Upper lobe of left lung (tissue), 6 donors: ENCODE results near the gene CAMK2B. TPM values are rescaled to one million over a fixed set of nuclear protein-coding genes. Genes with fewer than 3 reads are reported as not detected.
A peak's percentile ranks its signal among the peaks of the same experiment; 100 is the strongest.

Experiments used
- ATAC-seq, 2 donors: fragments of 200-7000 bp; cut with Tn5 transposase; one replicate each; pipeline ENCODE4 v1.9.1; 2022; ENCODE audit warnings: mild to moderate bottlenecking in 2 of 2, moderate library complexity in 2 of 2; ENCODE audit not compliant: low FRiP score in 2 of 2
- DNase-seq, 2 donors: peaks; one replicate each; pipeline ENCODE4 v3.0.0-alpha.2; 2019 to 2020
- H3K27ac ChIP-seq, 4 donors: fragments of 200-600 bp; sonication (generic); one replicate each; pipeline ENCODE4 v1.5.1; 2016 to 2019
- H3K27me3 ChIP-seq, 4 donors: fragments of 200-600 bp; sonication (generic); one replicate each; pipeline ENCODE4 v1.5.1; 2017 to 2019
- H3K36me3 ChIP-seq, 4 donors: fragments of 200-600 bp; sonication (generic); one replicate each; pipeline ENCODE4 v1.5.1; 2016 to 2019
- H3K4me1 ChIP-seq, 4 donors: fragments of 200-600 bp; sonication (generic); one replicate each; pipeline ENCODE4 v1.5.1; 2018 to 2019
- H3K4me3 ChIP-seq, 4 donors: fragments of 200-600 bp; sonication (generic); one replicate each; pipeline ENCODE4 v1.5.1; 2017 to 2019; ENCODE audit warnings: mild to moderate bottlenecking in 2 of 4, moderate library complexity in 1 of 4
- H3K9me3 ChIP-seq, 4 donors: fragments of 200-600 bp; sonication (generic); one replicate each; pipeline ENCODE4 v1.5.1; 2018 to 2019
- EP300 ChIP-seq, 4 donors: sonication (generic); formaldehyde crosslinking; IDR thresholded peaks; one replicate each; pipeline ENCODE4 v1.5.1; 2017; ENCODE audit warnings: antibody characterized with exemption in 4 of 4, control low read depth in 2 of 4
- POLR2A ChIP-seq, 4 donors: fragments of 450-650 bp; IDR thresholded peaks; one replicate each; pipeline ENCODE4 v1.5.1; 2016 to 2017; ENCODE audit warnings: antibody characterized with exemption in 4 of 4, mild to moderate bottlenecking in 2 of 4
- POLR2AphosphoS5 ChIP-seq, 2 donors: sonication (generic); formaldehyde crosslinking; IDR thresholded peaks; one replicate each; pipeline ENCODE4 v1.5.1; 2017; ENCODE audit warnings: antibody characterized with exemption in 2 of 2
- WGBS, 2 donors: methylation state at CpG; one replicate each; pipeline ENCODE4 v1.1.5; 2017 to 2018; 5-methylcytosine and 5-hydroxymethylcytosine counted together
- total RNA-seq, 6 donors: library from RNA; depleted of rRNA in 4 of 6; stranded (reverse); fragments of >200 nt in 4 of 6; gene quantifications; one replicate each; pipeline versions ENCODE4 v1.1.0 to v1.2.1, GENCODE V29; 2016 to 2021
- TF ChIP-seq, protein P1 (sequence below), 6 experiments: fragments of 450-650 bp in 4 of 6; fragments of 200-600 bp in 2 of 6; sonication (generic) in 2 of 6; IDR thresholded peaks; one replicate each; pipeline ENCODE4 v1.5.1; 2016 to 2019; ENCODE audit warnings: antibody characterized with exemption in 6 of 6
- donor health status: DM: no; HTN: no; CAD: no; lungs with moderate emphysema.
- donor health status: DM: no; HTN: yes; CAD: no; lungs with severe emphysema.

Gene CAMK2B
- total RNA-seq, 6 donors from 2014 or later: 0.09 to 1.8 (median 0.27) TPM; not detected in 3

DNA sequence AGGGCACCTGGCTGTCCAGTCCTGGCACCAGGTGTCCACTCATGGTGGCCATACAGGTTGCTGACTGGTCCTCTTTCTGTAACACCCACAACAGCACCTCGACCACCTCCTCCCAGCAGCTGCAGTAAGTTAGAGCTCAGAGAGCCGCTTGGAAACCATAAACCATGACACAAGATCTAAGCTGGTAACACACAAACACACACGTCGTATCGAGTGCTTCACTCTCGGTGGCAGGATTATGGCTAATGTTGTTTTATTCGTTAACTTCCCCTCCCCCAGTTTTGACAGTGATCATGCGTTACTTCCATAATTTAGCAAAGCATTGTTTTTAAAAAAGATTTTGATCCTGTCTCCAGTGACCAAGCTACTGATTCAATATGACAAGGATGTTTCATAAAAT is 59.7 kb downstream of the CAMK2B start:
- no peak overlapping the region for H3K27ac ChIP-seq
- WGBS, 2 donors: 88 to 91% methylated on average over 8 of the region's 8 CpGs
- H3K4me1 ChIP-seq: no peaks in the 10 kb centered on the region
- no peaks in the 10 kb centered on the region for H3K27me3 ChIP-seq
- H3K9me3 ChIP-seq: no peaks in the 10 kb centered on the region
- no peaks in the 10 kb centered on the region for H3K36me3 ChIP-seq
- DNase-seq (no peak), ATAC-seq (no peak)
- no peak overlapping the region for H3K4me3 ChIP-seq
- TF ChIP-seq POLR2AphosphoS5 (IDR thresholded peaks at IDR 0.05) (no peak), EP300 (IDR thresholded peaks at IDR 0.05) (no peak), POLR2A (IDR thresholded peaks at IDR 0.05) (no peak)
- TF ChIP-seq, protein P1, sequence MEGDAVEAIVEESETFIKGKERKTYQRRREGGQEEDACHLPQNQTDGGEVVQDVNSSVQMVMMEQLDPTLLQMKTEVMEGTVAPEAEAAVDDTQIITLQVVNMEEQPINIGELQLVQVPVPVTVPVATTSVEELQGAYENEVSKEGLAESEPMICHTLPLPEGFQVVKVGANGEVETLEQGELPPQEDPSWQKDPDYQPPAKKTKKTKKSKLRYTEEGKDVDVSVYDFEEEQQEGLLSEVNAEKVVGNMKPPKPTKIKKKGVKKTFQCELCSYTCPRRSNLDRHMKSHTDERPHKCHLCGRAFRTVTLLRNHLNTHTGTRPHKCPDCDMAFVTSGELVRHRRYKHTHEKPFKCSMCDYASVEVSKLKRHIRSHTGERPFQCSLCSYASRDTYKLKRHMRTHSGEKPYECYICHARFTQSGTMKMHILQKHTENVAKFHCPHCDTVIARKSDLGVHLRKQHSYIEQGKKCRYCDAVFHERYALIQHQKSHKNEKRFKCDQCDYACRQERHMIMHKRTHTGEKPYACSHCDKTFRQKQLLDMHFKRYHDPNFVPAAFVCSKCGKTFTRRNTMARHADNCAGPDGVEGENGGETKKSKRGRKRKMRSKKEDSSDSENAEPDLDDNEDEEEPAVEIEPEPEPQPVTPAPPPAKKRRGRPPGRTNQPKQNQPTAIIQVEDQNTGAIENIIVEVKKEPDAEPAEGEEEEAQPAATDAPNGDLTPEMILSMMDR (IDR thresholded peaks at IDR 0.05): no peak

DNA sequence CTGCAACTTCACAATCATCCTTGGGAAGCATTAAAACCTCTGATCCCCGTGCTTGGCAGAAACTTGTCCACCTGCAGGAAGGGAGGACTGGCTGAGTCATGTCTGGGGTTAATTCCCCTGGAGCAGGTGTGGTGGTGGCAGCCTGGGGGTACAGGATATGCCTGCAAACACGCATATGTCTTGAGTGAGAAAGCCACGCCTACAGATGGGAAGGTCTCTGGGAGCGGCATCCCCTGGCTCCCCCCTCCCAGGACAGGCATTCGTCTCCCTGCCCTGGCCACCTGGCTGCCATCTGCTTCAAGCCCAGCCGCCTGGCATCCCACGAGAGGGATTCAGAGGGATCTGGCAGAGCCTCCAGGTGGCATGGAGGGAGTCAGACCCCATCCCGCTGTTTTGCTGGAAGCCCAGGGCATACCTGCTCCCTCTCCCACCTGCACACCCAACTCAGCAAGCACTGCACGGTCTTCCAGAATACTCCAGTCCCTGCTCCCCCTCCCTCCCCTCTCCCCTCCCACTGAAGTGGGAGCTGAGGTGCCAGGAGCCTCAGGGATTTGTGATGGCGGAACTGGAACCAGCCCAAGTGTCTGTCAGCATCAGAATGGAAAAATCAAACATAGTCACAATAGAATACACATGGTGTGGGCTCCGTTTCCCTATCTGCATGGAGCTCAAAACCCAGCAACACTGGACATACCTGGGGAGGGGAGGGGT is 61.0 kb downstream of the CAMK2B start:
- 34 to 51% methylated on average over 4 to 11 of the region's 11 CpGs for WGBS, 2 donors

DNA sequence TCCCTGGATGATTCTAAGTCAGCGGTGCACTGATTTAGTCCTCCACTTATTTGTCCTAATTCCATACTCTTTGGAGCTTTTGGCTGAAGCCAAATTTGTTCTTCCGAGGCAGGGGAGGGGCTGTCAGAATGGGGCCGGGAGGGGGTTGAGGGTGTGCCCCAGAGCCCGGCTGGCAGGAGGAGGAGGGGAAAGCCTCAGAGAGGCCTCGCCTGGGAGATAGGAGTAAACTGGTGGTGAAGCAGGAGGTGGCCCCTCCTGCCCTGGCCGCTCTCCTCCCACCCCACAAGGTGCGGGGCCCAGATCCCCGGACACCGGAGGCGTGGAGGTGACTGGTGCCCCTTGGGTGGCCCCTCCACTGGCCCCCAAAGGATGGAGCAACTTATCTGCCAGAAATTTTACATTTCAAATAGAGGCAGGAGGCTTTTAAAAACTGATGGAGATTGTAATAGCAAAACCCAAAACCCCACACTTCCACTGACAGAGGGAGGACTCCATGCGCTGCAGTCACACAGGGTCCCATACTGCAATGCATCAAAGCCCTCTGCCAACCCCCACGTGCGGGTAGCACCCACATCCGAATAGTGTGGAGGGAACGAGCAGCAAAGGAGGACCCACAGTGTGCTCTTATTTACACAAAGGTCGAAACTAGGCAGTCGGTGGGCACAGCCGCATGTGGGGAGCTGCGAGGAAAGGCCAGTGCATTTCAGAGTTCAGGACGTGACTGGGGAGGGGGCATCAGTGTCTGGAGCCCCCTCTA is 61.9 kb downstream of the CAMK2B start:
- no peak overlapping the region for H3K27ac ChIP-seq
- no peaks in the 10 kb centered on the region for H3K27me3 ChIP-seq
- ATAC-seq: no peak
- no peaks in the 10 kb centered on the region for H3K36me3 ChIP-seq
- WGBS, 2 donors: 78 to 80% methylated on average over 17 to 20 of the region's 20 CpGs
- TF ChIP-seq POLR2A (IDR thresholded peaks at IDR 0.05) (no peak), POLR2AphosphoS5 (IDR thresholded peaks at IDR 0.05) (no peak), EP300 (IDR thresholded peaks at IDR 0.05) (no peak)
- TF ChIP-seq, protein P1 (IDR thresholded peaks at IDR 0.05): no peak
- DNase-seq: peak in 1 of 2 donors; percentile 51
- H3K9me3 ChIP-seq: no peaks in the 10 kb centered on the region
- peaks cover 6 to 16% (median 12%) of the 10 kb centered on the region in 4 donors for H3K4me1 ChIP-seq
- H3K4me3 ChIP-seq: no peak overlapping the region

More for the DNA sequence above, 61.0 kb downstream of the CAMK2B start:
- no peaks in the 10 kb centered on the region for H3K9me3 ChIP-seq
- ATAC-seq (no peak), DNase-seq (peak in 1 of 2 donors; percentile 46)
- no peak overlapping the region for H3K4me3 ChIP-seq
- no peaks in the 10 kb centered on the region for H3K27me3 ChIP-seq
- TF ChIP-seq, protein P1 (IDR thresholded peaks at IDR 0.05): no peak
- TF ChIP-seq POLR2A (IDR thresholded peaks at IDR 0.05): no peak
- no peak for TF ChIP-seq POLR2AphosphoS5 (IDR thresholded peaks at IDR 0.05)
- no peak for TF ChIP-seq EP300 (IDR thresholded peaks at IDR 0.05)
- no peak overlapping the region for H3K27ac ChIP-seq
- peaks cover 0 to 7% (median 5%) of the 10 kb centered on the region in 4 donors for H3K4me1 ChIP-seq
- H3K36me3 ChIP-seq: no peaks in the 10 kb centered on the region

DNA sequence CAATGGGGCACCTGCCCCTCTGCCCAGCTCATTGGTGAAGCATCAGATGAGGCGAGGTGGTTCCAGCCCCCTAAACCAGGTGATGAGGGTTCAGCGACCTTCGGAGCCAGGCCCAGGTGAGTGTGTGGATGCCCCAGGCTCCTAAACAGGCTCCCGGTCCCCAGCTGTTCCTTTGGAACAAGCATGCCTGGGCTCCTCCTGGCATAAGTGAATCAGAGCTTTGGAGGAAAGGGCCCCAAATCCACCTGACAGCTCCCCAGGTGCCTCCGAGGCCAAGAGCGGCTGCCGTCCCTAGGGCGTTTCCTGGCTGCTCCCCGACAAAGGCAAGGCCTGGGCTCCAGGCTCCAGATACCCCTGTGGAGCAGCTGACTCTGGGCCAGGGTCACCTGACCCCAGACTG is 63.4 kb downstream of the CAMK2B start:
- Histone ChIP-seq H3K36me3 (no peaks in the 10 kb centered on the region), H3K27me3 (no peaks in the 10 kb centered on the region), H3K9me3 (no peaks in the 10 kb centered on the region), H3K27ac (no peak overlapping the region), H3K4me1 (peaks cover 21 to 31% (median 26%) of the 10 kb centered on the region in 4 donors), H3K4me3 (no peak overlapping the region)
- peak in 1 of 2 donors; percentile 47 for DNase-seq
- no peak for ATAC-seq
- no peak for TF ChIP-seq POLR2A (IDR thresholded peaks at IDR 0.05)
- TF ChIP-seq, protein P1 (IDR thresholded peaks at IDR 0.05): no peak
- no peak for TF ChIP-seq POLR2AphosphoS5 (IDR thresholded peaks at IDR 0.05)
- no peak for TF ChIP-seq EP300 (IDR thresholded peaks at IDR 0.05)
- 97 to 100% methylated on average over 1 to 9 of the region's 9 CpGs for WGBS, 2 donors
